ENCODE measurements around the gene TBC1D10A. TPM values are rescaled to one million over a fixed set of nuclear protein-coding genes. Genes with fewer than 3 reads are reported as not detected.
A peak's percentile ranks its signal among the peaks of the same experiment; 100 is the strongest.

Gene TBC1D10A
- total RNA-seq, 1 donor from 2014 or later, result 15.3 TPM

DNA sequence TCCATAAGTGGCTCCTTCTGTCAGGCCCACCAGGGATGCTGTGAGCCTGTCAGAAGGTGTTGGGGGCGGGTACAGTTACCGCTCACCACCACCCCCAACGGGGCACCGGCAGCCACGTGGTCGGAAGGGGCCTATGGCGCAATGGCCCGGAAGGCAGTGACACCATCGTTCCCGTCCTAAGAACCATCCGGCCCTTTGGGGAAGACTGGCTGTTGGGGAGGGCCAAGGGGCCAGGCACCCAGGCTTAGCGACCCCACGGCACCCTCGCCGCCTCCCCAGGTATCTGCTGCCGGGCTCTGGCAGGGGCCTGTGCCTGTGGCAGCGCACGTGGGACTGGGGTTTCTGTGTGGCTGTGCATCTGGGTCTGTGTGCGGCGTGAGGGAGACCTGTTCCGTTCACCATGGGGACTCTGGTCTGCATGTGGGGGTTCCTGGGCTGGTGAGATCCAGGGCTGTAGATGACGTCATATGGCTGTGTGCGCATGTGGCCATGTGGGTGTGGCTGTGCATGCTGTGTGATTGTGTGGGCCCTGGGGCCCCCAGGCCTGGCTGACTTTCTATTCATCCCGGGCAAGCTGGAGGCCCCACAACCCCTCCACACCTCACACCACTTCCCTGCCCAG lies 60.8 kb downstream of the TBC1D10A start:
- no peak for DNase-seq (ENCODE audit: extremely low spot score, unreplicated experiment)
- TF ChIP-seq CTCF (conservative IDR thresholded peaks at IDR 0.05), result no peak
- no peaks in the 10 kb centered on the region for H3K9me3 Mint-ChIP-seq
- no peaks in the 10 kb centered on the region for H3K36me3 Mint-ChIP-seq
- H3K27ac Mint-ChIP-seq, result no peak overlapping the region
- peaks cover 5% of the 10 kb centered on the region for H3K27me3 Mint-ChIP-seq
- peaks cover 7% of the 10 kb centered on the region for H3K4me1 Mint-ChIP-seq (ENCODE audit: unreplicated experiment)
- no peak overlapping the region for H3K4me3 Mint-ChIP-seq

DNA sequence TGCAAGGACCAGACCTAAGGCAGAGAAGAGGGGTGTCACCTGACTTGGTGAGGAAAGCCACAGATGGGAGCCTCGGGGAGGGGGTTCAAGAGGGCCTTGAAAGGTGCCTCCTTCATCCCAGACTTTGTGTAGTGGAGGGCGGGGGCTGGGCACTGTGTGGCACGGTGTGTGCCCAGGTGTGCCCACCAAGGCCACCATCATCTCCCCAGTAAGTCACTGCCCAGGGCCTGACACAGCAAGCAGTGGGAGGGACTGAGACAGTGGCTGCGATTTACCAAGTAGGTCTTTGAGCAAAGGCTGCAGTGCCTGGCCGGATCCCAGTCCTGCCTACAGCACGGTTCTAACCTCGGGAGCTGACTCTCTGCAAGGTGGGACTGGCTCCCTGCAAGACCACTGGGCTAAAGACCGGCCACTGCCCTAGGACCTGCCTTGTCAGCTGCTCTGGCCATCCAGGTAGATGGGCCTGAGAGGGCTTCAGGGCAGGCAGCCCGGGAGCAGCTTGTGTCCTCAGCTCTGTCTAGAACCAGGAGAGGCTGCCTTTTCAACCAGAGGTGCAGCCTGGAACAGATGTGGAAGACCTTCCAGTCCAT lies 61.5 kb downstream of the TBC1D10A start:
- Mint-ChIP-seq H3K27me3 (peaks cover 5% of the 10 kb centered on the region), H3K27ac (no peak overlapping the region), H3K4me1 (ENCODE audit: unreplicated experiment) (peaks cover 7% of the 10 kb centered on the region), H3K9me3 (no peaks in the 10 kb centered on the region), H3K4me3 (no peak overlapping the region), H3K36me3 (no peaks in the 10 kb centered on the region)
- TF ChIP-seq CTCF (conservative IDR thresholded peaks at IDR 0.05), result no peak
- no peak for DNase-seq (ENCODE audit: extremely low spot score, unreplicated experiment)

DNA sequence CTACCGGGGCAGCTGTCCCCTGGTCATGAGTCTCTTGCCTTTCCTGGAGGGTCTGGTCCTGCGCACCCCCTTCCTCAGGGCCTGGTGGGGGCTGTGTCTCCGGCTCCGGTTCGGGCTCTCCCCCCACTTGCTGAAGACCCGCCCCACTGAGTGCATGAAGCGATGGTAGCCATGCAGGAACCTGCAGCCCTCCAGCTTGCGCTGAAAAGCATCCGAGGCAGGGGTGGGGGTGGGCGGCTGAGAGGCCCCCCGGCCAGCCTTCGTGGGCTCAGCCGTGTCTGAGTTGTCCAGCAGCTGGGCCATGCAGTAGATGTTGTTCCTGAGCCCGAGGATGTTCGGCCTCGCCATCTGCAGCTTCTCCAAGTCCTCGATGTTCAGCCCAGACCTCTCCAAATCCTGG lies 62.9 kb downstream of the TBC1D10A start:
- no peak for DNase-seq (ENCODE audit: extremely low spot score, unreplicated experiment)
- H3K27me3 Mint-ChIP-seq, result peaks cover 7% of the 10 kb centered on the region
- H3K9me3 Mint-ChIP-seq, result no peaks in the 10 kb centered on the region
- no peak overlapping the region for H3K4me3 Mint-ChIP-seq
- no peak for TF ChIP-seq CTCF (conservative IDR thresholded peaks at IDR 0.05)
- H3K27ac Mint-ChIP-seq, result no peak overlapping the region
- no peaks in the 10 kb centered on the region for H3K36me3 Mint-ChIP-seq
- peaks cover 7% of the 10 kb centered on the region for H3K4me1 Mint-ChIP-seq (ENCODE audit: unreplicated experiment)

DNA sequence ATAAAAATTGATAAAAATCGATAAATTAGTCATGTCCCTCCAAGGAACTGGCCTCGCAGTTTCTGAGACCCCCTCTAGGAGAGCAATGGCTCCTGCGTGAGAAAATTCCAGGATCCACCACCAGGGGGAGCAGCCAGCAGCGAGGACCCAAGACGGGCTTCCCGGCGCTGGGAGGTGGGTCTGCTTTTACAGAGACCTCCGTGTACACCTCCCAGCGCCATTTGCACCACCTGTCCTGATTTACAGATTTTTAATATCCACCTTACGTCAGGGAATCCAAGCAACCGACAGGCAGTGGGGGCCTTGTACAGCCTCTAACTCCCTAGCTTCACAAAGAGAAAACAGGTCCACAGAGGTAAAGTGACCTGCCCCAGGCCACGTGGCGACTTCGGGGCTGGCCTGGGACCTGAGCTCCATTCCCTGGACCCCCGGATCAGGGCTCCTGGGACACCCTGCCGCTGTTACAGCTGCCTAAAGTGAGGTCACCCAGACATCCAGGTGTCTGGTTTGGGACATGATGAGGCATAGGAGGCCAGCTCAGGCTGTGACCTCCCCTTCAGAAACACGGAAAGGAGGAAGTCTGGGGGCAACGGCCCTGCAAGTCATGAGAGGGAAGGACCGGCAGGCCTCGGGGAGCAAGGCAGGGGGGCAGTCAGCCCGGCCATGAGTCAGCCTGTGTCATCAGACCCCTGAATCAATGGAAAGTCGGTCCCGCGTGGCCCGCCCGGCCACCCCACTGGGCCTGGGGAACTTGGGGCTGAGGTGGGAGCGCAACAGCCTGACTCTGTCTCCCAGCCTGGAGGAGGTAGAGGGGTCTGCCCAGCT lies 63.6 kb downstream of the TBC1D10A start:
- H3K4me1 Mint-ChIP-seq (ENCODE audit: unreplicated experiment), result peaks cover 7% of the 10 kb centered on the region
- peak; percentile 87 for DNase-seq (ENCODE audit: extremely low spot score, unreplicated experiment)
- peaks cover 7% of the 10 kb centered on the region for H3K27me3 Mint-ChIP-seq
- H3K4me3 Mint-ChIP-seq, result no peak overlapping the region
- H3K27ac Mint-ChIP-seq, result no peak overlapping the region
- no peaks in the 10 kb centered on the region for H3K36me3 Mint-ChIP-seq
- no peaks in the 10 kb centered on the region for H3K9me3 Mint-ChIP-seq
- TF ChIP-seq CTCF (conservative IDR thresholded peaks at IDR 0.05), result peak; percentile 100

DNA sequence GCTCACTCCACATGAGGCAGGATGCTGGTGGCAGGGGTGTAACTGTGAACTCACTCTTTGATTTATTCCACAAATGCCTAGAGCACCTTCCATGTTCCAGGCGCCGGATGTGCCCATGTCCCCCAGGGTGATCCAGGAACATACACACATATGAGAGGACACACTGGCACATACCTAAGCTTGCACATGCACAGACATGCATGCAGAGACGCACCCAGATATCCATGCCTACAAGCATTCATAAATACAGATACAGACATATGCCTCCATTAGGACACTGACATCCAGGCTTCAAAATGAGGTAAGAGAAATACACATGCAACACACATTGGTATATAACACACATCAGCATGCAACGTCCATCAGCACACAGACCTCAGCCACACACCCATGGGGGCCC lies 64.6 kb downstream of the TBC1D10A start:
- no peak for DNase-seq (ENCODE audit: extremely low spot score, unreplicated experiment)
- Mint-ChIP-seq H3K36me3 (no peaks in the 10 kb centered on the region), H3K27ac (no peak overlapping the region), H3K9me3 (no peaks in the 10 kb centered on the region), H3K27me3 (peaks cover 7% of the 10 kb centered on the region), H3K4me1 (ENCODE audit: unreplicated experiment) (peaks cover 7% of the 10 kb centered on the region), H3K4me3 (no peak overlapping the region)
- no peak for TF ChIP-seq CTCF (conservative IDR thresholded peaks at IDR 0.05)

Measured in type B pancreatic cell (in vitro differentiated cells).